Glutamatergic neuron (in vitro differentiated cells): ENCODE data around the gene MGST2. TPM values are rescaled to one million over a fixed set of nuclear protein-coding genes. Genes with fewer than 3 reads are reported as not detected.

Experiments used
- DNase-seq: peaks from one replicate; pipeline ENCODE4 v3.0.0; 2022
- H3K27ac Mint-ChIP-seq: one replicate; pipeline ENCODE4 v1.8.0; 2020; ENCODE audit warnings: mild to moderate bottlenecking, mixed read lengths, inconsistent platforms; ENCODE audit not compliant: unreplicated experiment
- H3K27me3 Mint-ChIP-seq: one replicate; pipeline ENCODE4 v1.8.0; 2020; ENCODE audit warnings: mild to moderate bottlenecking, moderate library complexity, mixed read lengths, inconsistent platforms; ENCODE audit not compliant: unreplicated experiment
- H3K36me3 Mint-ChIP-seq: one replicate; pipeline ENCODE4 v1.8.0; 2020; ENCODE audit warnings: mild to moderate bottlenecking, mixed read lengths, inconsistent platforms; ENCODE audit not compliant: unreplicated experiment
- H3K4me1 Mint-ChIP-seq: one replicate; pipeline ENCODE4 v1.8.0; 2020; ENCODE audit warnings: mild to moderate bottlenecking, low read depth, mixed read lengths, inconsistent platforms; ENCODE audit not compliant: unreplicated experiment
- H3K4me3 Mint-ChIP-seq: one replicate; pipeline ENCODE4 v1.8.0; 2020; ENCODE audit warnings: mild to moderate bottlenecking, mixed read lengths, inconsistent platforms; ENCODE audit not compliant: unreplicated experiment
- H3K9me3 Mint-ChIP-seq: one replicate; pipeline ENCODE4 v1.8.0; 2020; ENCODE audit warnings: mild to moderate bottlenecking, moderate library complexity, mixed read lengths, inconsistent platforms; ENCODE audit not compliant: unreplicated experiment
- CTCF ChIP-seq: fragments of 200-600 bp; sonication (generic); IDR thresholded peaks from one replicate; pipeline ENCODE4 v1.5.0; 2021; ENCODE audit not compliant: partially characterized antibody, unreplicated experiment
- total RNA-seq: library from RNA; stranded (reverse); fragmentation: NEBNext Ultra II Directional; extraction: Animal tissue kit (Norgen Biotek cat#: 25700); gene quantifications from one replicate; pipeline ENCODE4 v1.2.1, GENCODE V29; 2021; ENCODE audit not compliant: unreplicated experiment

MGST2 gene
- total RNA-seq, 1 donor from 2014 or later, result 6.9 TPM

- TF ChIP-seq CTCF, result no peak
- Mint-ChIP-seq H3K27ac (no peak overlapping the region), H3K9me3 (no peaks in the 10 kb centered on the region), H3K27me3 (peaks cover 1% of the 10 kb centered on the region), H3K4me3 (no peak overlapping the region), H3K4me1 (peaks cover 3% of the 10 kb centered on the region), H3K36me3 (no peaks in the 10 kb centered on the region)
- no peak for DNase-seq
Measured at GRCh38 chr4:139672732-139673131, 7.1 kb downstream of the MGST2 start.

- no peaks in the 10 kb centered on the region for H3K36me3 Mint-ChIP-seq
- H3K4me3 Mint-ChIP-seq, result no peak overlapping the region
- no peak overlapping the region for H3K27ac Mint-ChIP-seq
- TF ChIP-seq CTCF, result no peak
- peaks cover 3% of the 10 kb centered on the region for H3K4me1 Mint-ChIP-seq
- H3K27me3 Mint-ChIP-seq, result no peaks in the 10 kb centered on the region
- DNase-seq, result no peak
- no peaks in the 10 kb centered on the region for H3K9me3 Mint-ChIP-seq
Measured at GRCh38 chr4:139674875-139675550, 9.4 kb downstream of the MGST2 start.

- Mint-ChIP-seq H3K4me1 (peaks cover 3% of the 10 kb centered on the region), H3K4me3 (no peak overlapping the region), H3K27me3 (no peaks in the 10 kb centered on the region), H3K36me3 (no peaks in the 10 kb centered on the region), H3K27ac (no peak overlapping the region), H3K9me3 (no peaks in the 10 kb centered on the region)
- TF ChIP-seq CTCF, result no peak
- no peak for DNase-seq
Measured at GRCh38 chr4:139675651-139676050, 10.0 kb downstream of the MGST2 start.

GRCh38 chr4:139676365-139676764 lies 10.7 kb downstream of the MGST2 start:
- H3K9me3 Mint-ChIP-seq, result no peaks in the 10 kb centered on the region
- H3K4me1 Mint-ChIP-seq, result peaks cover 3% of the 10 kb centered on the region
- H3K27ac Mint-ChIP-seq, result no peak overlapping the region
- no peak overlapping the region for H3K4me3 Mint-ChIP-seq
- no peak for DNase-seq
- H3K36me3 Mint-ChIP-seq, result no peaks in the 10 kb centered on the region
- TF ChIP-seq CTCF, result no peak
- no peaks in the 10 kb centered on the region for H3K27me3 Mint-ChIP-seq

- H3K9me3 Mint-ChIP-seq, result no peaks in the 10 kb centered on the region
- TF ChIP-seq CTCF, result no peak
- H3K27me3 Mint-ChIP-seq, result no peaks in the 10 kb centered on the region
- no peaks in the 10 kb centered on the region for H3K36me3 Mint-ChIP-seq
- H3K4me1 Mint-ChIP-seq, result peaks cover 3% of the 10 kb centered on the region
- DNase-seq, result no peak
- H3K4me3 Mint-ChIP-seq, result no peak overlapping the region
- no peak overlapping the region for H3K27ac Mint-ChIP-seq
Measured at GRCh38 chr4:139676913-139677585, 11.4 kb downstream of the MGST2 start.
